Measurements from ENCODE around the gene TRNP1.

DNA sequence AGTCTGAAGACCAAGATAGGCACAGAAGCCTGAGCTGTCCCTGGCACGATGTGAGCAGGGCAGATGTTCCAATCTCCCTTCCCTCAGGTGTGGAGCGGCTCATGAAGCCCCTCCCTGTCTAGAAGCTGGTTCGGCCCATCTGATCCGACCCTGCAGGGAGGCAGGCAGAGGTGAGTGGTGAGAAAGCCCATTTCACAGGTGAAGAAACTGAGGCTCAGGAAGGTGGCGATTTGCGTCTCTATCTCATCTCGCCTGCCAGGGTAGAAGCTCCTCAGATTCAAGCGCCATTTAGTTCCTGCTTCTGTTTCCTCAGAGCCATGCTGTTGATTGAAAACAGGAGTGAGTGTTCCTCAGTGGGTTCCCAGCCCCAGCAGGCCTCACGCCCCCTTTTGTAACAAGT lies 36.0 kb downstream of the TRNP1 start:
- TF ChIP-seq, protein P1, sequence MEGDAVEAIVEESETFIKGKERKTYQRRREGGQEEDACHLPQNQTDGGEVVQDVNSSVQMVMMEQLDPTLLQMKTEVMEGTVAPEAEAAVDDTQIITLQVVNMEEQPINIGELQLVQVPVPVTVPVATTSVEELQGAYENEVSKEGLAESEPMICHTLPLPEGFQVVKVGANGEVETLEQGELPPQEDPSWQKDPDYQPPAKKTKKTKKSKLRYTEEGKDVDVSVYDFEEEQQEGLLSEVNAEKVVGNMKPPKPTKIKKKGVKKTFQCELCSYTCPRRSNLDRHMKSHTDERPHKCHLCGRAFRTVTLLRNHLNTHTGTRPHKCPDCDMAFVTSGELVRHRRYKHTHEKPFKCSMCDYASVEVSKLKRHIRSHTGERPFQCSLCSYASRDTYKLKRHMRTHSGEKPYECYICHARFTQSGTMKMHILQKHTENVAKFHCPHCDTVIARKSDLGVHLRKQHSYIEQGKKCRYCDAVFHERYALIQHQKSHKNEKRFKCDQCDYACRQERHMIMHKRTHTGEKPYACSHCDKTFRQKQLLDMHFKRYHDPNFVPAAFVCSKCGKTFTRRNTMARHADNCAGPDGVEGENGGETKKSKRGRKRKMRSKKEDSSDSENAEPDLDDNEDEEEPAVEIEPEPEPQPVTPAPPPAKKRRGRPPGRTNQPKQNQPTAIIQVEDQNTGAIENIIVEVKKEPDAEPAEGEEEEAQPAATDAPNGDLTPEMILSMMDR (IDR thresholded peaks at IDR 0.05) = no peak
- TF ChIP-seq POLR2A (IDR thresholded peaks at IDR 0.05) = no peak

Data from testis (tissue), 2 donors.